ENCODE measurements around the gene CCDC194. TPM values are rescaled to one million over a fixed set of nuclear protein-coding genes. Genes with fewer than 3 reads are reported as not detected.

CCDC194 gene
- total RNA-seq, 1 donor from 2014 or later = not detected

Other genes with a start within 250 kb of the CCDC194 start
- gene USE1, start 178.8 kb downstream of the CCDC194 start, total RNA-seq (ENCODE audit: insufficient read depth, low replicate concordance) = 11.1 TPM
- gene OCEL1, start 168.0 kb downstream of the CCDC194 start, total RNA-seq (ENCODE audit: insufficient read depth, low replicate concordance) = 3.4 TPM
- 20.0 TPM for gene NR2F6, start 148.3 kb downstream of the CCDC194 start, total RNA-seq (ENCODE audit: insufficient read depth, low replicate concordance)
- 1.2 TPM for gene USHBP1, start 129.5 kb downstream of the CCDC194 start, total RNA-seq (ENCODE audit: insufficient read depth, low replicate concordance)
- 45.3 TPM for gene BABAM1, start 126.8 kb downstream of the CCDC194 start, total RNA-seq (ENCODE audit: insufficient read depth, low replicate concordance)
- gene ANKLE1, start 112.3 kb downstream of the CCDC194 start, total RNA-seq (ENCODE audit: insufficient read depth, low replicate concordance) = not detected
- gene ABHD8, start 90.8 kb downstream of the CCDC194 start, total RNA-seq (ENCODE audit: insufficient read depth, low replicate concordance) = 8.7 TPM
- gene MRPL34, start 88.3 kb downstream of the CCDC194 start, total RNA-seq (ENCODE audit: insufficient read depth, low replicate concordance) = 18.5 TPM
- 6.5 TPM for gene DDA1, start 84.6 kb downstream of the CCDC194 start, total RNA-seq (ENCODE audit: insufficient read depth, low replicate concordance)
- 3.9 TPM for gene ANO8, start 59.3 kb downstream of the CCDC194 start, total RNA-seq (ENCODE audit: insufficient read depth, low replicate concordance)
- 13.7 TPM for gene GTPBP3, start 56.6 kb downstream of the CCDC194 start, total RNA-seq (ENCODE audit: insufficient read depth, low replicate concordance)
- gene PLVAP, start 16.9 kb downstream of the CCDC194 start, total RNA-seq (ENCODE audit: insufficient read depth, low replicate concordance) = 6.5 TPM
- 35.2 TPM for gene BST2, start 11.4 kb upstream of the CCDC194 start, total RNA-seq (ENCODE audit: insufficient read depth, low replicate concordance)
- gene MVB12A, start 25.9 kb upstream of the CCDC194 start, total RNA-seq (ENCODE audit: insufficient read depth, low replicate concordance) = 46.2 TPM
- gene TMEM221, start 54.5 kb upstream of the CCDC194 start, total RNA-seq (ENCODE audit: insufficient read depth, low replicate concordance) = not detected
- gene NXNL1, start 66.7 kb upstream of the CCDC194 start, total RNA-seq (ENCODE audit: insufficient read depth, low replicate concordance) = not detected
- gene SLC27A1, start 76.3 kb upstream of the CCDC194 start, total RNA-seq (ENCODE audit: insufficient read depth, low replicate concordance) = 15.4 TPM
- 29.6 TPM for gene PGLS, start 117.5 kb upstream of the CCDC194 start, total RNA-seq (ENCODE audit: insufficient read depth, low replicate concordance)
- 61.4 TPM for gene COLGALT1, start 161.5 kb upstream of the CCDC194 start, total RNA-seq (ENCODE audit: insufficient read depth, low replicate concordance)